ENCODE results near the gene NFASC.
A peak's percentile ranks its signal among the peaks of the same experiment; 100 is the strongest.

The NFASC gene

DNA sequence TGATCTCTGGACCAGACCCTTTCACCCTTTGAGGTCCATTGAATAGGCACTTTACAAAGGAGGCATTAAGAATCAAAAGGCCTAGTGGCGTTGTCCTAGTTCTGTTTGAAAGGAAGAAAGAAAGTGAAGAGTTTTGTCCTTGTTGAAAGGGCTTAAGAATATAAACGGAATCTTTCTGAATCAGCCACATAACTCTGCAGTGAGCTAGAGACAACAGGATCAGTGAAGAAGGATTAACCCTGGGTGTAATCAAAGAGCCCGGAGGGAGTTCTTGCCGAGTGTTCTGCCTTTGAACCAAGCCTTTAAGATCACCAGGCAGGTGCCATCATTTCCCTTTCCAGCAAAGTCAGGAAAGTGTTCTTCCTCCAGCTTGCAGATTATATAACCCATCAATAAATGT, 117.5 kb downstream of the NFASC start:
- no peak for DNase-seq

DNA sequence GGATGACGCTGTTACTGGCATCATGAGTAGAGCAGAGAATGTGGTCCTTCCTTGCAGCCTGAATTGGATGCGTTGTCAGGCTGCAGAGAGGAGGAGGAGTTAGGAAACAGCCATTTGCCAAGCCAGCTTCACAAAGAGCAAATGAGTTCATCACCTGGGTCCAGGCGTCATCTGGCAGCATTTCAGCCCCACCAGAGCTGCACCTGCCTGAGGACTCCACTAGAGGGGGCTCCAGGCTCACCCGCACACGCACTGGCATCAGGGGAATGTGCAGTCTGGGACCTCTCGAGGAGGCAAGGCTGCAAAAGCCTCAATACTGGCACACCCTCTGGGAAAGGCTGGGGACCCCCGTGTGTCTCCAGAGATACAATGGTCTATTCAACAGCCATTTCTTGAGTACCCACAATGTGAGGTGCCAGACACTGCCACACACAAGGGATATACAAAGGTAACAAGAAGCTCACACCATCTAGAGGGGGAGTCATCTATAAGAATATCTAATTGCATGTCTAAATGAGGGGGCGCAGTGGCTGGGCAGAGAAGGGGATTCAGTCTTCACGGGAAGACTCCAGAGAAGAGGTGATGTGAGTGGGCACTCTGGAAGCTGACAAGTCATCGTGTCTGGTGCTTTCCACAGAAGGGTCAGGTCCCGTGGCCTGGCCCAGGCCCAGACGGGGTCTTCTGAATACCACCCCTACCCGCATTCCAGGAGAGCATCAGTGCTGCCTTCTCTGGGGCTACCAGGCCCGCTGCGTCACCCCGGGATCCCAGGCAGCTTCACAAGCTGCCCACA, 118.8 kb downstream of the NFASC start:
- peak; percentile 79 for DNase-seq

DNA sequence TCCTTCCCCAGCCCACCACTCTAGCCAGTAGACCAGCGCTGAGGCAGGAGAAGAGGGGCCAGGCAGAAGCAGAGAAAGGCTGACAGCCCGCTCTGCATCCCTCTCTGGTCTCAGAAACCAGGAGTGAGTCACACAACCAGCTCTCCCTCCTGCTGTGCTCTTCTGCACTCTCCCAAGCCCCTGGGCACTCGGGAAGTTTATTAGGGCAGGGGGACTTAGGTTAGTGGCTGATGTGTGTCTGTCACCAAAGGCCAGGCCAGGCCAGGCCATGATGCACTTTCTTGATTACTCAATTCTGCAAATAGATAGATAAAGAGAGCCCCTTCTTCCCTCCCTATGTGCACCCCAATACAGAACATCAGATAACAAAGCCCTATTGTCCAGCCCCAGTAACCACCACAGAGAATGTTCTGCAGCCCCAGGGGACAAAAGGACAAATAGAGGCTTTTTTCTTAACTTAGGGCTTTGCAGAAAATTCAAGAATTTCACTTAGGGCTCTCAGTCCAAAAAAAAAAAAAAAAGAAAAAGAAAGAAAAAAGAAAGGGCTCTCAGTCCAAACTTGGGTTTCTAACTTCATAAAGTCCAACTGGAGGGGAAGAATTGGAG, 119.5 kb downstream of the NFASC start:
- no peak for DNase-seq

DNA sequence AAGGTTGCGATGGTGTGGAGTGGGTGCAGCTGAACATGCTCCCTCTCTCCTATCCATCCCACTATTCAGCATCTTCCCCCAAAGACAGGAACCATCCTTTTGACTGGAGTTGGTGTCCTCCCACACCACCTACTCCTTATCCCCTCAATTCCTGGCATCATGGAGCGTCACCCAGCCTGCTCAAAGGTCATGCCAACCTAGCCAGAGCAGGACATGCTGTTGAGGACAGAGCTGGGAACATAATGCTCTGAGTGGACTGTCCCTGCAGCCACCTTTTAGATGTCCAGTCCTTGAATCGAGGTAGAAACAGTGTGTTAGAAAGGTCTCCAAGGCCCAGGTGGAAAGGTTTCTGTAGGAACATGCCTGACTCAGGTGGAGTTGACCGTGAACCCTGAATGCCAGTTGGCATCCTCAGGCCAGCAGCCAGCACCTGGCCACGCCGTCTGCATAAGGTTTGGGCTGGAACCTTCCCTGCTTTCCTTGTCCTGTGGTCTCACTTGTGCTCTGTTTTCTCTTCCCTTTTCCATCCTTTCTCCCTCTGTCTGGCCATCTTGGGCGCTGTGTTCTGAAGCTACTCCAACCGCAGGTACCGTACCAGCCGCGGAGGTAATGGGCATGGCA, 120.2 kb downstream of the NFASC start:
- DNase-seq: no peak

DNA sequence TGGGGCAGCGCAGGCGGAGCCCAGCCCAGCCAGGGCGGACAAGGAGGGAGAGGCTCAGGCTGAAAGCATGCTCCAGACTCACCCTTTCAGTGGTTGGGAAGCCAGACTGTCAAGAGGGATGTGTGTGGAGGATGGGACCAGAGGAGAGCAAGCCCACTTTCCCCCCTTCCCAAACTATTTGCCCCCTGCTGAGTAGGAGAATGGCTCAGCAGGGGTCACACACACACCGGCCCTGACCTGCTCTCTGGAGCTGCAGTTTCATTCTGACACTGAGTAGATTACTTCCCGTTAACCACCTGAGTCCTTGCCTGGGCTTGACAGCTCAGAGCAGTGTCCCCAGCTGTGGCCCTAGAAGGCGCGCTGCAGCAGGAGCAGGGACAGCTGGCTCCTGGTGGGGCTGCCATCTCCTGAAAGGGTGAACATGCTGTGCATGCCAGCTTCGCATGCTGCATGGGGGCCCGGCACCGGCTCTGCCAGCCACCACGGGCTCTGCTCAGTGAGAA, 120.7 kb downstream of the NFASC start:
- DNase-seq: no peak

DNA sequence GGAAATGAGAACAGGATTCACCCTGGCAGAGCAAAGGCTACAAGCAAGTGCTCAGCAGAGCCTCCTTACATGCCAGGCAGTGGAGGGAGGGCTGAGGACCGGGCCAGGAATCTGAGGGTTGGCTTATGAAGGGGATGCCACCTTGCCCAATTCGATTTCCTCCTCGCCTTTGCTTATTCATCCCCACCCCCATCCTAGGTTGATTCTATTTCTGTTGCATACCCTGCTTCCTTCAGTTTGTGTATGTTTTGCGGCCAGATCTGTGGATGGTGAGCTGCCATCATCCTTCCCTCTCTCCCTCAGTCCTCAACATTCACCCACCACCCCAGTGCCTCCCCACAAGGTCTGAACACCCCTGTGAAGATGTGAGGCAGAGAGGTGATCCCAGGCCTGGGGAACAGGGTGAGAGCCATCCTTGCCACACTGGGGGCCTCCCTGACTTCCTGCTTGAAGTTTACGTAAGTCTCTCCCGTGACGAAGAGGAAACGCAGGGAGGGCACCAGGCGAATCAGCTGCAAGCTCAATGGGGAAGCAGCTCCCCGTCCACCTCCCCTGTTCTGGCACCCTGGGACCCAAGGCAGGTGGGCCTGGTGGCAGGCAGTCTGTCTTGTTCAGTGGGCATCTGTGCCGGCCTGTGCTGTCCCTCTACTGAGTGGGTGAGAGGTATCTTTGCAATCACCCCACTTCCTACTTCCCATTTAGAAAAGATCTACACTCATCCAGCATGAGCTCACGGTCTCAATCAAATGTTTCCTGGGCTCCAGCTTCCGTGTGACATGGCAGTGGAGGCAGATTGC, 121.7 kb downstream of the NFASC start:
- DNase-seq: no peak

DNA sequence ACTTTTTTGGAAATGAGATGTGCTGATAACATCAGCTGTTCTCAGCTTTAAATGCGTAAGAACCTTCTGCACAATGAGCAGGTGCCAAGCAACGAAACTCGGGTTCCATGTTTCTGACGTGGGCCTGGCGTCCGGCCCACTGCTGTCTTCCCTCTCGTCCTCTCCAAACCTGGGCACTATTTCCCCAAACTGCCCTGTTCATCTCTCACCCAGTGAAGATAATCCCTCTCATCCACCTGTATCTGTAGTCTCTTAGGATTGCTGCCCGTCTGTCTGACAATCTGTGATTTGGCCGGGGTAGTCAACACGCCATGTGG, 122.3 kb downstream of the NFASC start:
- no peak for DNase-seq

DNA sequence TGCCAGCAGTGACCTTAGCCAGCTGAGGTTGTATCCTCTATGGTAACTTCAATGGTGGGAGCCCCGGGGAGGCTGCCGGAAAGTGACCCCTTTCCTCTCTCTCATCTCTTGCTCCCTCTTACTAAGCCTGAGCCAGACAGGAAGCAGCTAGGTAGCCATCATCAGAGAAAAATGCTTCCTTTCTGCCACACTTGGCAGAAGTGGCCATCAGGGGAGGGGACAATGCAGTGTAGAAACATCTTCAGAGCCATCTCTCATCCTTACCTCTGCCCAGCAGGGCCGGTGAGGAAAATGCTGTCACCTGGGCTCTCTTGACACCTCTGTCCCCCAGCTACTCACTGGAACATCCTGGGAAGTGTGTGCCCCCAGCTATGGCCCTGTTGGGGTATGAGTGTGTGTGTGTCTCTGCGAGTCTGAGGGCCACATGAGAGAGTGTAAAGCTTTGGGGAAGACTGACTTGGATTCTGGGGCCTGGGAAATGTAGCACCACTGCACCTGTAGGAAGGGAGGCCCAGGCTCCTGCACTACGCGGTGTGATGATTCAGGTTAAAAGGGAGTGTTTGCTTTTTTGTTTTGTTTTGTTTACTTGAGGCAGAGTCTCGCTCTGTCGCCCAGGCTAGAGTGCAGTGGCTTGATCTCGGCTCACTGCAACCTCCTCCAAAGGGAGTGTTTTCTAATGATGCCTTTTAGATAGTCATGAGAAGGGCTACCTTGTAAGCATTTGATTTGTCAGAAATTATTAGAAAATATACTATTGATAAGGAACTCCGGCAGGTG, 123.6 kb downstream of the NFASC start:
- DNase-seq: no peak

DNA sequence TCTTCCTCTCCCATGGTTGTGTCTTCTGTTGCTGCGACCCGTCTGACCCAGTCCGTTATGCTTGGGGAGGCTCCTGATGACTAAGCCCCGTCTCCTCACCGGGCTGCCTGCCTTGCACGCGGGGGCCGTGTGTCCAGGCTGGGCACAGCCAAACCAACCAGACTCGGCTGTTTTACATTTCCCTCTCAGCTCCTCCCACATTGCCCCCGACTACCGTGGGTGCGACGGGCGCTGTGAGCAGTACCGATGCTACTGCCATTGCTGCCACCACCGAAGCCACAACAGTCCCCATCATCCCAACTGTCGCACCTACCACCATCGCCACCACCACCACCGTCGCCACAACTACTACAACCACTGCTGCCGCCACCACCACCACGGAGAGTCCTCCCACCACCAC, 126.3 kb downstream of the NFASC start:
- no peak for DNase-seq

DNA sequence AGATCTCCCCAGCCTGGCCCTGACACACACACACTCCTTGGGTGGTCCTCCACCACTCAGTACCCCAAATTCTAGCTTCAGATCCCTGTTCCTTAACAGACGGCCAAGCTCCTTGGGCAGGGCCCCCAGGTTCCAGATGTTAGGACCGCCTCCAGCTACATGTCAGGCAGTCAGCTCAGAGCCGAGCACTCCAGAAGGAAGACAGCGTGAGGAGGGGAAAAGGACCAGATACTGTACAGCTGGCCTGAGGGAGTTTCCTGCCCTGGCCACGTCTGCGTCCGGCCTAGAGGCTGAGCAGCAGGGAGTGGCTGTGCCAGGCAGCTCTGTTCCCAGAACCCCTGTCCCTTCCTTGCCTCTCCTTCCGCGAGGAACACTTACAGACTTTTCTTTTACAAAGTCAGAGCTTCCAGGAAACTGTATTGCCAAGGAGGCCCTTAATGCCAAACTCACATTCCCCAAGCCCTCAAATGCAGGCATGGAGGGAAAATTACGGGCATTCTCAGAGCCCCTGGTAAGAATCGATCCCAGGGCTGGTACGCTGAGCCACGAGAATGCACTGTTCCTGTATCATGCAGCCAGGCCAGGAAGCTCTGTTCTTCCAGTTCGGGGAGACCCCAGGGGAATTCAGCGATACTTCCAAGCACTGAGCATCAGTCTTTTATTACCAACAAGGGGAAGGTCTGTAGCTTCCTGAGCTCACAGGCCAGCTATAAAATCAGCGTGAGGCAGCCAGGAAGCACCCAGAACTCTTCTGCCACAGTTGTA, 127.1 kb downstream of the NFASC start:
- peak; percentile 62 for DNase-seq

DNA sequence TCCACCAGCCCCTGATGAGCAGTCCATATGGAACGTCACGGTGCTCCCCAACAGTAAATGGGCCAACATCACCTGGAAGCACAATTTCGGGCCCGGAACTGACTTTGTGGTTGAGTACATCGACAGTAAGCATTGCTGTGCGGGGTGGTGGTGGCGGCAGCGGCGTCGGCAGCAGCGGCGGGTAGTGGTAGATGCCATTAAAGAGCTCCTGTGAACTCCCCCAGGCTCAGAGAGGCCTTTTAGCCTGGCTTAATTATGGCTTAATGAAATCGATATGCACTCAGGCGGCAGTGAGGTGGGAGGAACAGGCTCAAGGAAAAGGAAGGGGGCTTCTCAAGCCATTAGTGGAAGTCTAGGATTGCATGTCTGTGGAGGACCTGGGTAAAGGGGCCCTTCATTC, 130.5 kb downstream of the NFASC start:
- no peak for DNase-seq

DNA sequence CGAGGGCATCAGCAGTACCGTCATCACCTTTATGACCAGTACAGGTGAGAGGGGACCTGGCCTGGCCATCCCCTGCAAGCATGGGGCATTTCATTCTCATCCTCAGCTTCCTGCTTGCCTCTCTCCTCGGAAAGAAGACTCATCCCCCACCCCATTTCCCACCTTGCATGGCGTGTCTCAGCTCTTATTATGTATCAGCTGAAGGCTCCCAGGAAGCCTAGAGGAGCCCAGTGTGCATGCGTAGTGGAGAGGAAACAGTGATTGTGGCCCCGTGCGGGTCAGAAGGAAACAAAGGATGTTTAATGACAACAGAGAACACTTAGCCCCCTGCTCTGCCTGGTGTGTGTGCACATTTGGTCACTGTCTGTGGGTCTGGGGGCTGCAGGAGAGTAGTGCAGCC, 132.0 kb downstream of the NFASC start:
- no peak for DNase-seq

DNA sequence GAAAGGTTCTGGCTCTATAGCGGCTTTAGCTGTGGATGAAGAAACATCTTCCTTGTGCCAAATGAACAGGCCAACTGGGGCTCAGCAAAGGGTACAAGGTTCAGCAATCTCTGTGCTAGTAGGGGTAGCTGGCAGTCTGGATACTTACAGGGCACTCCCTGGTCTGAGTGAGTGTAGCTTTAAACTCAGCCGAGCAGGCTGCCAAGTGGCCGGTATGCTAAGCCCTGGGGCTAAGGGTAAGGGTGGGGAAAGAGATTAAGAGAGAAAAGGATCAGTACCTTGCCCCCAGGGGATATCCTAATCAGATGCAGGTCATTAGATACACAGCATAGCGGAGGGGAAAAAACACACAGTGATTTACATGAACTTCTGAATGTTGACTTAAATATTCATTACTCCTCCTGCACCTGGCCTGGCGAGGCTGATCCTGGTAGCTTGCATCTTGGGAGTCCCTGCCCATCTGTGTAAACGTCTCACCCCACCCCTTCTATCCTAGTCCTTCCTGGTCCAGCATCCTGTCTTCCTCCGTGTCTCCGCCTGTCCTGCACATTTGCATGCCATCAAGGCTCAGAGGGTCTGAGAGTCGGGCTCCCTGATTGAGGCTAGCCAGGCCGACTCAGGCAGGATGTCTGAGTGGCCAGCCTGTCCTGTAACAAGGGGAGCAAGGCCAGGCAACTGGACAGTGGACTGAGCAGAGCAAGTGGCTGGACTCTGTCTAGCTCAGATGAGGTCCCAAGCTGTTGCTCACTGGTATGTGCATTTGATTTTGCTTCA, 132.9 kb downstream of the NFASC start:
- DNase-seq: no peak

DNA sequence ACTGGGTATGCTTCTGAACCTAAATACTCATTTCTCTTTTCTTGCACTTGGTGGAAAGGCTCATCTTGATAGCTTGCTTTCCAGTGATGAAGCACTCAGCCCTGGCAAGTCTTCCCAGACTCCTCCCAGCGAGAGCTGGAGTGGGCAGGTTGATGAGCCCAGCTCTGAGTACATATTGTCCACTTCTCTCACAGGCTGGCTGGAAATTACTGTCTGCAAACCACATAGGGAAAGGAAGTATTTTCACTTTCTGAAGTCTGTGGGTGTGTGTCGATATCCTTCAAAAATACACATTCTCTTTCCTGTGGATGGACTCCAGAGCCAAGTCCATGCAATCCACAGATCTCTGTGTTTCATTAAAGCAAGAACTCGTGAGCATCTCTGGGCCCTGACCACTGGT, 133.7 kb downstream of the NFASC start:
- DNase-seq: no peak

DNA sequence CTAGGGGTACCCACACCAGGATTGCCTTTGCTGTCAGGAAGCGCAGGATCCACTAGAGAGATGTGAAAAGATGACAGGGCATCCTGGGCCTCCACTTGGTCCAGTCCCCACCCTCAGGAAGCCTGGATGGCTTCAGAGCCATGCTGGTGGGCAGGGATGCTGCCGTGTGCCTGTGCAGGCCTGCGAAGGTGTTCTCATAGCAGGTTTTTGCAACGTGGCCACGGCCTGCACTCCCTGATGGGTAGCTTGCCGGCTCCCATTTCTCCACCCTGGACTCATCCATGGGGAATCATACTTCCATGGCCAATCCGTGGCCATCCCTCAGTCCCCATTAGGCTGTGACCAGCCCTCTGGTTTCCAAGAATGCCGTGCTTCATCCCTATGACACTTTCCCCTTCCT, 138.2 kb downstream of the NFASC start:
- no peak for DNase-seq

DNA sequence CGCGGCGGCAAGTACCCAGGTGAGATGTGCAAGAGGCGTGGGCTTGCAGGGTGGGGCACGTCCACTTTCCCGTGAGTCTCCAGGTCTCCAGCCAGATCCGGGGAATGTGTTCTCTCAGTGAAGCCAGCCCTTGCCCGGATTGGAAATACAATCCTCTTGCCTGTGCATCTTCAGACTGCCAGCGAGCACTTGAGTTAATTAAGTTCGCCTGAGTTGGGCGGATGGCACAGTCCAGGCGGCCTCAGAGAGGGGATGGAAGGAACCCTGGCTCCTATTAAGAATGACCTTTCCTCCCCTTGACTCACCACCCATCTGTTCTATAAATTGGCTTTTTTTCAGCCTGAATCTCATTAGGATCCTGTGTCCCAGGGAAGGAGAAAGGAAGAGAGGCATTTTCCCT, 139.0 kb downstream of the NFASC start:
- no peak for DNase-seq

DNA sequence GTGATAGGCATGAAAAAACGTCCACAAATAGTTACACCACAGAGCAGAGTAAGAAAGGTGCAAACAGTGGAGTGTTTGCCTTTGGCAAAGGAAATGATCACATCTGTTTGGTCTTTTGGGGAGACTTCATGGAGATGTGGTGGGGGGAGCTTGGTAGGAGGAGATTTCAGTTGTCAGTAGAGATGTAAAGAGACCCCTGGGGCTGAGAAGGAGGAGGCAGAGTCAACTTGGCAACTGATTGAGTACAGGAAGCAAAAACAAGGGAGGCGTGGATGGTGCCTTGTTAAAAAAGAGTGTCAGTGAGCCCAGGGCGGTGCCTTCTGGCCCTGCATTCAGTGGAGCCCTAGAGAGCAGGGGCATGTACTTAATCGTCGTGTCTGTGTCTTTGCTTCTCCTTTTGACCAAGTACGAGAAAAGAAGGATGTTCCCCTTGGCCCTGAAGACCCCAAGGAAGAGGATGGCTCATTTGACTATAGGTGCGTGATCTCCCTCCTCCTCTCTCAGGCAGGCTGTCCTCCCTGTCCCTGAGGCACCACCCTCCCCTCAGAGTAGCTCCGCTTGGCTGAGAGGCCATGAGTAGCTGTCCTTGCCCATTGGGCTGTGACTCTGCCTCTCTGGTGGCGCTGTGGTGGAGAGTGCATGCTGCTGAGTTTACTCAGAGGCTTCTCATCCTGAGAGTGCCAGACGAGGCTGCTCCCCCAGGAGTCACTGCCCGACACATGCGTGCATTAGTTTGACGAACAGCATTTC, 141.9 kb downstream of the NFASC start:
- no peak for DNase-seq

DNA sequence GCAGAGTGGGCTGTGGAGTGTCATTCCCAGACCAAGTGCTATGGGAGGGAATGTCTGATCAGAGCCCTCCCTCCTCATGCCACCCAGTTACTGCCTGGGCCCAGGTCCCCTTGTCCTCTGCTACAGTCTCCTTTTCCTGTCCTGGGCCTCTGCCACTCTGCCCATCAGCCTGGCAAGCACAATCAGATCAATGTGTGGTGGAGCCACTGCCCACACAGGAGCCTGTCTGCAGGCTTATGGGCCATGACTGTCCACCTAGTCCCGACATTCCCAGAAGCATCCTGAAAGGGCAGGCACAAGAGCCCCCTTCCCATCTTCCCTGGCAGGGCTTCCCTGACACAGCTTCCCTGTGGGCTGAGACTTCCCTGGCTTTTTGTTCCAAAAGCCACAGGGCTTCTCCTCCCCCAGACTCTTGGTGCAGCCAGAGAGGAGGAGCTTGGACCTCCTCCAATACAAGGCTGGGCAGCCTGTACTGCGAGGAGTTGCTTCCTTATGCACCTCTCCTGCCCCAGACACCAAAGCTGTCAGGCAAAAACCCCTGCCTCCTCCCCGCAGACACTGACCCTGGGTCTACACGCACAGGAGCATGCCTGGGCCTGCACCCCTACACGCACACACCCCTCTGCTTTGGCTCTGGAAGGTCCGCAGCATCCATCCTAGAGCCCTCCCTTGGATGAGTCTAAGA, 143.2 kb downstream of the NFASC start:
- peak; percentile 71 for DNase-seq

DNA sequence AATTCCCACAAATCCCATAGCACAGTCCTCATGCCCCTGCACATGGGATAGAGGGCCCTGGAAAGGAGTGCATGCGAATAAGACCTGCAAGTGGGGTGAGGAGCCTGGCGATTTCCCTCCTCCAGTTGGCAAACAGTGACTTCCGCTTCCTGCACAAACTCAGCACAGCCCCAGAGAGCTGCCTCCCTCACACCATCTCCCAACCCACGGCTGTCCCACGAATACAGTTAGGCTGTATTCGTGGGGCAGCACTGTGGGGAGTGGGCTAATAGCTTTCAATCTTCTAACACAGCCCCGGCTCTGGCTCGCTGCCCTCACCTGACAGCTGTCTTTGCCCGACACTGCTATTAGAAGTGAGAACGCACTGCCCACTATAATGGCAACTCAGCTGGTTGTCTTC, 144.1 kb downstream of the NFASC start:
- DNase-seq: no peak

DNA sequence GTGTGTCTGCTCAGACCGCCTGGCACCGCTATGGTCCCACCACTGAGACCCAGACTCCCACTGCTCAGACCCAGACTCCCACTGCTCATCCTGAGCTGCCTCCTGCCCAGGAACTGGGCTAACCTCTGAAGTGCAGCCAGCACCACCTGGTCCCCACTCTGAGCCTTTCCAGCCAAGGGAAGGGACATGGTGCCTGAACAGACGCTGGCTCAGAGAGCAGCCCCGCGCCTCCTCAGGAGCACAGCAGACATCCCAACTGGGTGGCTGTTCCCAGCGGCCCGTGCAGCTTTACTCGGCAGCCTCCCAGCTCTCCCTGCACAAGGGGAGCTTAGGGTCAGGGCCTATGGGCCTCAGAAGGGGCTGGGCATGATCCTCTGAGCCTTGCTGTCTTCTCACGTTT, 144.6 kb downstream of the NFASC start:
- DNase-seq: no peak

Data from left hindlimb (tissue), 1 donor.